LHCN-M2 (cell line): ENCODE data around the gene ZKSCAN8. TPM values are rescaled to one million over a fixed set of nuclear protein-coding genes. Genes with fewer than 3 reads are reported as not detected.
A peak's percentile ranks its signal among the peaks of the same experiment; 100 is the strongest.

ENCODE experiments used
- DNase-seq: peaks from one replicate; pipeline ENCODE4 v3.0.0-alpha.2; 2012; ENCODE audit warnings: low read depth
- total RNA-seq: library from RNA; depleted of rRNA; stranded (reverse); fragments of >200 nt; gene quantifications from 2 replicates; pipeline ENCODE4 v1.2.3, GENCODE V29; 2014; rRNA removed

The ZKSCAN8 gene
- total RNA-seq, 1 experiment from 2014 or later: 15.0 TPM

- DNase-seq: no peak
Observed at GRCh38 chr6:28206527-28206926, 64.8 kb downstream of the ZKSCAN8 start.

GRCh38 chr6:28206928-28207509 is 65.3 kb downstream of the ZKSCAN8 start:
- no peak for DNase-seq

- DNase-seq: peak; percentile 52
Observed at GRCh38 chr6:28207510-28208110, 65.9 kb downstream of the ZKSCAN8 start.

- DNase-seq: no peak
Observed at GRCh38 chr6:28208111-28208659, 66.5 kb downstream of the ZKSCAN8 start.

Other genes starting within 250 kb of the ZKSCAN8 start
- gene OR2B2, start 229.5 kb upstream of the ZKSCAN8 start, total RNA-seq: not detected in 2 replicates
- not detected in 2 replicates for gene OR2B6, start 184.6 kb upstream of the ZKSCAN8 start, total RNA-seq
- 0.40 and 0.45 TPM in 2 replicates for gene ZNF165, start 61.3 kb upstream of the ZKSCAN8 start, total RNA-seq
- gene ZSCAN16, start 17.3 kb upstream of the ZKSCAN8 start, total RNA-seq: 1.0 and 2.2 TPM in 2 replicates
- gene ZSCAN9, start 83.4 kb downstream of the ZKSCAN8 start, total RNA-seq: 10.3 and 15.5 TPM in 2 replicates
- 4.1 and 4.4 TPM in 2 replicates for gene ZKSCAN4, start 110.4 kb downstream of the ZKSCAN8 start, total RNA-seq
- not detected in 2 replicates for gene NKAPL, start 117.4 kb downstream of the ZKSCAN8 start, total RNA-seq
- gene ZSCAN26, start 125.3 kb downstream of the ZKSCAN8 start, total RNA-seq: 11.3 and 12.7 TPM in 2 replicates
- 11.9 and 12.0 TPM in 2 replicates for gene PGBD1, start 139.7 kb downstream of the ZKSCAN8 start, total RNA-seq
- gene ZSCAN31, start 194.3 kb downstream of the ZKSCAN8 start, total RNA-seq: 5.1 and 8.9 TPM in 2 replicates
- 4.1 and 4.9 TPM in 2 replicates for gene ZKSCAN3, start 208.1 kb downstream of the ZKSCAN8 start, total RNA-seq